Measurements from ENCODE around the gene HDGFL3. TPM values are rescaled to one million over a fixed set of nuclear protein-coding genes. Genes with fewer than 3 reads are reported as not detected.

HDGFL3 gene
- total and polyA plus RNA-seq, 2 experiments from 2014 or later = 68.6 to 135 TPM

DNA sequence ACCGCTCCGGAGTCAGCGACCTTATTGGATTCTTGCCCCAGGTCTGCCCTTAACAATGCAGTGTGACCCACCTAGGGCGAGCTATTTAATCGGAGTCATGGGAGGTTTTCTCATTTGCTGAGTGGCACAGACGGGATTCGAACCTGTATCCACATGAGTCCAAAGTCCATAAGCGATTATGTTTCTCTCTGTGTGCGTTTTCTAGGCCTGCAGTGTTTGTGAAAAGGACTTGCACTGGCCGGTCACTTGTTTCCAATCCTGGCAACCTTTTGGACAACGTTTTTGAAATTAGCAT is 691 bp upstream of the HDGFL3 start (continued):
- TF ChIP-seq, protein P1, sequence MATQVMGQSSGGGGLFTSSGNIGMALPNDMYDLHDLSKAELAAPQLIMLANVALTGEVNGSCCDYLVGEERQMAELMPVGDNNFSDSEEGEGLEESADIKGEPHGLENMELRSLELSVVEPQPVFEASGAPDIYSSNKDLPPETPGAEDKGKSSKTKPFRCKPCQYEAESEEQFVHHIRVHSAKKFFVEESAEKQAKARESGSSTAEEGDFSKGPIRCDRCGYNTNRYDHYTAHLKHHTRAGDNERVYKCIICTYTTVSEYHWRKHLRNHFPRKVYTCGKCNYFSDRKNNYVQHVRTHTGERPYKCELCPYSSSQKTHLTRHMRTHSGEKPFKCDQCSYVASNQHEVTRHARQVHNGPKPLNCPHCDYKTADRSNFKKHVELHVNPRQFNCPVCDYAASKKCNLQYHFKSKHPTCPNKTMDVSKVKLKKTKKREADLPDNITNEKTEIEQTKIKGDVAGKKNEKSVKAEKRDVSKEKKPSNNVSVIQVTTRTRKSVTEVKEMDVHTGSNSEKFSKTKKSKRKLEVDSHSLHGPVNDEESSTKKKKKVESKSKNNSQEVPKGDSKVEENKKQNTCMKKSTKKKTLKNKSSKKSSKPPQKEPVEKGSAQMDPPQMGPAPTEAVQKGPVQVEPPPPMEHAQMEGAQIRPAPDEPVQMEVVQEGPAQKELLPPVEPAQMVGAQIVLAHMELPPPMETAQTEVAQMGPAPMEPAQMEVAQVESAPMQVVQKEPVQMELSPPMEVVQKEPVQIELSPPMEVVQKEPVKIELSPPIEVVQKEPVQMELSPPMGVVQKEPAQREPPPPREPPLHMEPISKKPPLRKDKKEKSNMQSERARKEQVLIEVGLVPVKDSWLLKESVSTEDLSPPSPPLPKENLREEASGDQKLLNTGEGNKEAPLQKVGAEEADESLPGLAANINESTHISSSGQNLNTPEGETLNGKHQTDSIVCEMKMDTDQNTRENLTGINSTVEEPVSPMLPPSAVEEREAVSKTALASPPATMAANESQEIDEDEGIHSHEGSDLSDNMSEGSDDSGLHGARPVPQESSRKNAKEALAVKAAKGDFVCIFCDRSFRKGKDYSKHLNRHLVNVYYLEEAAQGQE (IDR thresholded peaks at IDR 0.05; ENCODE audit: unreplicated experiment) = no peak
- no peak for TF ChIP-seq ZNF114 (CRISPR knock-in tag; IDR thresholded peaks at IDR 0.05)
- TF ChIP-seq EZH2phosphoT487 (IDR thresholded peaks at IDR 0.05; ENCODE audit: unreplicated experiment) = no peak
- TF ChIP-seq CTCF (conservative IDR thresholded peaks at IDR 0.05; ENCODE audit: low read depth in 2 of 2) = no peak

DNA sequence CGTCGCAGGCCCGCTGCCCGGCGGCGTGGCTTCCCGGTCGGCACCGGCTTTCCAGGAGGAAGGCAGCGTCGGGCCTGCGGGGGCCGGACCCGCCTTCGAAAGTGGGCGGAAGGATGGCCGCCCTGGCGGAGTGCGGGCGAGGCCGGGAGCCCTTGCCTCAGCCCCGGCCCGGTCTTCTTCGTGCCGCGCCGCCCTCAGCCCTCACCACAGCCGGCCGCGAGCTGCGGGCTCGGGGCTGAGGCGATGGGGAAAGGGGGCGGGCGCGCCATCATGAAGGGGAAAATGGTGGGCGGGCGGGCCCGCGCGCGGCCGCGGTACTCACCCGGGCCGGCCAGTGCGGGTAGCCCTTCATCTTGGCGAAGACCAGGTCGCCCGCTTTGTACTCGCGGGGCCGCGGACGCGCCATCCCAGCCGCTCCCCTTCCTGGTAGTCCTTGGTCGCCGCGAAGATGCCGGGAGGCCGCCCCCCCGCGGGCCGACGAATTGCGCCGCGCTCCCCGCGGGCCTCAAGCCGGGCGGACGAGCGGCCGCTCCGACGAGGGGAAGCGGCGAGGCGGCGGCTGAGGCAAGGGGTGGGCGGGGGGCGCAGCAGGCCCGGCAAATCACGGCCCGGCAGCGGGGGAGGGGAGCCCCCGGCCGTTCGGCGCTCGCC is 489 bp downstream of the HDGFL3 start:
- H3K4me3 Mint-ChIP-seq = peak overlapping the region; percentile 96; the same call in 2 of the 3 replicates
- no peak overlapping the region for H3K27ac Mint-ChIP-seq
- TF ChIP-seq POLR2AphosphoS5 (IDR thresholded peaks at IDR 0.05; ENCODE audit: low read depth) = peak; percentile 45; the same call in 1 of the 2 replicates
- TF ChIP-seq, protein P1 (IDR thresholded peaks at IDR 0.05; ENCODE audit: unreplicated experiment) = no peak
- DNase-seq (ENCODE audit: low spot score) (peak; percentile 68), ATAC-seq (peak; percentile 24)
- H3K36me3 Mint-ChIP-seq (ENCODE audit: low read depth) = peaks cover 6% of the 10 kb centered on the region; the same call in 2 of the 3 replicates
- Histone ChIP-seq H3K4me1 (ENCODE audit: insufficient read depth) (peaks cover 40% of the 10 kb centered on the region), H3K79me2 (replicated peaks; ENCODE audit: insufficient read depth) (peaks cover 47% of the 10 kb centered on the region), H3K27ac (ENCODE audit: low read depth) (peak overlapping the region; percentile 67; the same call in 1 of the 2 replicates), H2AFZ (no peak overlapping the region), H4K20me1 (replicated peaks; ENCODE audit: insufficient read depth) (peaks cover 2% of the 10 kb centered on the region), H3K4me3 (peak overlapping the region; percentile 80), H3K4me2 (peak overlapping the region; percentile 84), H3K27me3 (ENCODE audit: insufficient read depth) (no peaks in the 10 kb centered on the region), H3K9me2 (ENCODE audit: insufficient read depth) (no peaks in the 10 kb centered on the region), H3F3A (replicated peaks; ENCODE audit: low read depth) (peaks cover 4% of the 10 kb centered on the region; the same call in 1 of the 2 replicates), H3K36me3 (ENCODE audit: insufficient read depth) (no peaks in the 10 kb centered on the region)
- peaks cover 2% of the 10 kb centered on the region for H3K27me3 Mint-ChIP-seq (ENCODE audit: insufficient read depth, low read depth, poor library complexity)
- H3K4me1 Mint-ChIP-seq = peaks cover 36% of the 10 kb centered on the region
- peaks cover 2% of the 10 kb centered on the region; the same call in 1 of the 3 replicates for H3K9me3 Mint-ChIP-seq
